Measurements from ENCODE around the gene TMPRSS11E. TPM values are rescaled to one million over a fixed set of nuclear protein-coding genes. Genes with fewer than 3 reads are reported as not detected.
A peak's percentile ranks its signal among the peaks of the same experiment; 100 is the strongest.
"Not testable (repeated sequence)": the region's sequence is repeated elsewhere in the genome, so short reads cannot be mapped to it uniquely, and the experiment has no call there.

Gene TMPRSS11E
- total RNA-seq (under 1 TPM; 0.15 to 0.18 TPM), polyA plus RNA-seq (not detected)

- Mint-ChIP-seq H3K27me3 (peaks cover 1 to 3% of the 10 kb centered on the region in 2 donors), H3K4me1 (peaks cover 23 to 62% (median 36%) of the 10 kb centered on the region in 3 donors), H3K36me3 (peaks cover 0 to 12% (median 0%) of the 10 kb centered on the region in 3 donors), H3K27ac (peak within 1 kb of the TSS in 1 of 8 donors; percentile 21), H3K9me3 (no peaks in the 10 kb centered on the region), H3K4me3 (no peak within 1 kb of the TSS)
- Histone ChIP-seq H3K4me3 (ENCODE audit: low read length) (no peak within 1 kb of the TSS), H3K27me3 (ENCODE audit: insufficient read depth, low read length, poor library complexity, severe bottlenecking) (no peaks in the 10 kb centered on the region), H3K27ac (ENCODE audit: low read depth, low read length) (no peak within 1 kb of the TSS), H3K4me1 (ENCODE audit: insufficient read depth, low read length) (peaks cover 1% of the 10 kb centered on the region), H3K9me3 (ENCODE audit: low read length) (no peaks in the 10 kb centered on the region), H3K36me3 (ENCODE audit: insufficient read depth, low read length) (no peaks in the 10 kb centered on the region)
- POLR2A ChIA-PET, result no interaction called here
- no peak for DNase-seq
- CTCF ChIA-PET, result no interaction called here
Observed at GRCh38 chr4:68447201-68447600, at the start of gene TMPRSS11E. Gene TMPRSS11E (plus strand): TSS chr4:68447463. CDS start chr4:68447513, 50 bp downstream.

GRCh38 chr4:68399306-68399705, 48.0 kb upstream of the TMPRSS11E start:
- H3K9me3 ChIP-seq (ENCODE audit: low read length), result no peaks in the 10 kb centered on the region
- no peaks in the 10 kb centered on the region for H3K4me1 ChIP-seq (ENCODE audit: insufficient read depth, low read length)
- H3K27me3 ChIP-seq (ENCODE audit: insufficient read depth, low read length, poor library complexity, severe bottlenecking), result no peaks in the 10 kb centered on the region
- no peak overlapping the region for H3K27ac ChIP-seq (ENCODE audit: low read depth, low read length)
- Mint-ChIP-seq H3K9me3 (no peaks in the 10 kb centered on the region), H3K27ac (no peak overlapping the region), H3K4me1 (peaks cover 0 to 3% (median 0%) of the 10 kb centered on the region in 3 donors), H3K4me3 (no peak overlapping the region), H3K27me3 (no peaks in the 10 kb centered on the region), H3K36me3 (no peaks in the 10 kb centered on the region)
- ChIA-PET POLR2A (no interaction called here), CTCF (no interaction called here)
- no peak for DNase-seq
- no peaks in the 10 kb centered on the region for H3K36me3 ChIP-seq (ENCODE audit: insufficient read depth, low read length)
- H3K4me3 ChIP-seq (ENCODE audit: low read length), result no peak overlapping the region

GRCh38 chr4:68401231-68401630, 46.0 kb upstream of the TMPRSS11E start:
- H3K27me3 ChIP-seq (ENCODE audit: insufficient read depth, low read length, poor library complexity, severe bottlenecking), result no peaks in the 10 kb centered on the region
- H3K27ac Mint-ChIP-seq, result no peak overlapping the region
- H3K36me3 Mint-ChIP-seq, result no peaks in the 10 kb centered on the region

DNA sequence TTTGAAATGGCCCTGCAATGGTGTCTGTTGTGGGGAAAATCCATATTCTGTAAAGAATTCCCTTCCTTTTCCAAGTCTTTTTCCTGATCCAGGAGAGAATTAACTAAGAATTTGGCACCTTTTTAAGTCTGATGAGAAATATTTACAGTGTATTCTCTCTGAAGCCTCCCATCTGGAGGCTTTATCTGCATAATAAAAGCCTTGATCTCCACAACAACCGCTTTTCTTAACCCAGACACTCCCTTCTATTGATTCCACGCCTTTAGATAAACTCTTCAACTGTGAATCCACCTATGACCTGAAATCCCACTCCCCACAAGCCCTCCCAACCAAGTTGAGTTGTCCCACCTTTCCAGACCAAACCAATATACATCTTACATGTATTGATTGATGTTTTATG, 43.1 kb upstream of the TMPRSS11E start:
- Mint-ChIP-seq H3K4me1 (no peaks in the 10 kb centered on the region), H3K27me3 (peaks cover 0 to 2% of the 10 kb centered on the region in 2 donors), H3K27ac (peak overlapping the region in 1 of 8 donors; percentile 38), H3K4me3 (no peak overlapping the region), H3K36me3 (no peaks in the 10 kb centered on the region), H3K9me3 (no peaks in the 10 kb centered on the region)
- H3K4me3 ChIP-seq (ENCODE audit: low read length), result no peak overlapping the region
- H3K27me3 ChIP-seq (ENCODE audit: insufficient read depth, low read length, poor library complexity, severe bottlenecking), result no peaks in the 10 kb centered on the region
- no peaks in the 10 kb centered on the region for H3K36me3 ChIP-seq (ENCODE audit: insufficient read depth, low read length)
- H3K9me3 ChIP-seq (ENCODE audit: low read length), result no peaks in the 10 kb centered on the region
- H3K4me1 ChIP-seq (ENCODE audit: insufficient read depth, low read length), result no peaks in the 10 kb centered on the region
- ChIA-PET CTCF (no interaction called here), POLR2A (no interaction called here)
- H3K27ac ChIP-seq (ENCODE audit: low read depth, low read length), result no peak overlapping the region
- no peak for DNase-seq

More at GRCh38 chr4:68401231-68401630, 46.0 kb upstream of the TMPRSS11E start:
- POLR2A ChIA-PET, result no interaction called here
- no peaks in the 10 kb centered on the region for H3K4me1 ChIP-seq (ENCODE audit: insufficient read depth, low read length)
- Mint-ChIP-seq H3K9me3 (no peaks in the 10 kb centered on the region), H3K27me3 (no peaks in the 10 kb centered on the region), H3K4me3 (no peak overlapping the region), H3K4me1 (no peaks in the 10 kb centered on the region)
- no peak overlapping the region for H3K27ac ChIP-seq (ENCODE audit: low read depth, low read length)
- no peaks in the 10 kb centered on the region for H3K36me3 ChIP-seq (ENCODE audit: insufficient read depth, low read length)
- CTCF ChIA-PET, result no interaction called here
- no peaks in the 10 kb centered on the region for H3K9me3 ChIP-seq (ENCODE audit: low read length)
- H3K4me3 ChIP-seq (ENCODE audit: low read length), result no peak overlapping the region
- DNase-seq, result no peak

DNA sequence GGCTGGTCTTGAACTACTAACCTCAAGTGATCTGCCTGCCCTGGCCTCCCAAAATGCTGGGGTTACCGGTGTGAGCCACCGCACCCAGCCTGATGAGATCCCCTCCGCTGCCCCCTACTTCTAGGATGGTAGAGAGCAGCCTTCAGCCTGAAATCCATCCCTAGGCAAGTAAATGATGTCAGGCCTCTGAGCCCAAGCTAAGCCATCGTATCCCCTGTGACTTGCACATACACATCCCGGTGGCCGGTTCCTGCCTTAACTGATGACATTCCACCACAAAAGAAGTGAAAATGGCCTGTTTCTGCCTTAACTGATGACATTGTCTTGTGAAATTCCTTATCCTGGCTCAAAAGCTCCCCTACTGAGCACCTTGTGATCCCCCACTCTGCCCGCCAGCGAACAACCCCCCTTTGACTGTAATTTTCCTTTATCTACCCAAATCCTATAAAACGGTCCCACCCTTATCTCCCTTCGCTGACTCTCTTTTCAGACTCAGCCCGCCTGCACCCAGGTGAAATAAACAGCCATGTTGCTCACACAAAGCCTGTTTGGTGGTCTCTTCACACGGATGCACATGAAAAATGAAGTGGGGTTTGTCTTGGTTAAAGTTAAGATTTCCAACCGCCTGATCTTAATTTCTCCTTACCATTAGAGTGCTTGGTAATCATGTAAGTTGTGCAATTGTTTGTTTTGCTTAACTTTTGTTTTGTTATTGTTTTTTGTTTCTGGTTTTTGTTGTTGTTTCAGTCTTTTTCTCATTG, 41.4 kb upstream of the TMPRSS11E start:
- H3K4me3 ChIP-seq (ENCODE audit: low read length); H3K36me3 Mint-ChIP-seq; H3K4me3 Mint-ChIP-seq; H3K4me1 ChIP-seq (ENCODE audit: insufficient read depth, low read length); CTCF ChIA-PET; DNase-seq; H3K9me3 Mint-ChIP-seq; POLR2A ChIA-PET; H3K27me3 Mint-ChIP-seq; H3K27ac Mint-ChIP-seq; H3K27me3 ChIP-seq (ENCODE audit: insufficient read depth, low read length, poor library complexity, severe bottlenecking); H3K27ac ChIP-seq (ENCODE audit: low read depth, low read length); H3K4me1 Mint-ChIP-seq; H3K36me3 ChIP-seq (ENCODE audit: insufficient read depth, low read length); H3K9me3 ChIP-seq (ENCODE audit: low read length): not testable (repeated sequence)

DNA sequence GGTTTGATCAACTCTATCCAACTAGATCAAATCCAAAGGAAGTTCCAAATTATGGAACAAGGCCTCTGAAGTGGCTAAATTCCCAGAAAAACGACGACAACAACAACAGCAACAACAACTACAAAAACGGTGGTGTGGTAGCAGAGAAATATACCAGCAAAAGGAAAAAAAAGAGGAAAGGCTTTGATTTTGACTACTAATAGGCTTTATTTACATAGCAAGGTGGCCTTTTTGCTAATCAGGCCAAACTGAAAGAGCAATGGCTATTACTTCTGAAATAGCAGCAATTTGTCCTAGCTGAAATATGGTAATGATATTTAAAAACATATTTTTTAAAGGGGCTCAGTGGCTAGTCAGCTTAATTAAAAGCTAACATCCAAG, 40.8 kb upstream of the TMPRSS11E start:
- Histone ChIP-seq H3K4me3 (ENCODE audit: low read length) (no peak overlapping the region), H3K27me3 (ENCODE audit: insufficient read depth, low read length, poor library complexity, severe bottlenecking) (no peaks in the 10 kb centered on the region), H3K36me3 (ENCODE audit: insufficient read depth, low read length) (no peaks in the 10 kb centered on the region), H3K9me3 (ENCODE audit: low read length) (no peaks in the 10 kb centered on the region), H3K4me1 (ENCODE audit: insufficient read depth, low read length) (no peaks in the 10 kb centered on the region), H3K27ac (ENCODE audit: low read depth, low read length) (no peak overlapping the region)
- Mint-ChIP-seq H3K27ac (no peak overlapping the region), H3K4me1 (no peaks in the 10 kb centered on the region), H3K36me3 (peaks cover 0 to 2% (median 0%) of the 10 kb centered on the region in 3 donors), H3K9me3 (no peaks in the 10 kb centered on the region), H3K27me3 (peaks cover 0 to 3% of the 10 kb centered on the region in 2 donors), H3K4me3 (no peak overlapping the region)
- no peak for DNase-seq
- ChIA-PET CTCF (no interaction called here), POLR2A (no interaction called here)

- H3K27ac ChIP-seq (ENCODE audit: low read depth, low read length); H3K4me1 Mint-ChIP-seq; POLR2A ChIA-PET; H3K4me3 Mint-ChIP-seq; H3K27me3 ChIP-seq (ENCODE audit: insufficient read depth, low read length, poor library complexity, severe bottlenecking); H3K4me3 ChIP-seq (ENCODE audit: low read length); DNase-seq; H3K36me3 ChIP-seq (ENCODE audit: insufficient read depth, low read length); H3K36me3 Mint-ChIP-seq; H3K9me3 Mint-ChIP-seq; H3K9me3 ChIP-seq (ENCODE audit: low read length); H3K4me1 ChIP-seq (ENCODE audit: insufficient read depth, low read length); H3K27me3 Mint-ChIP-seq; H3K27ac Mint-ChIP-seq; CTCF ChIA-PET: not testable (repeated sequence)
Observed at GRCh38 chr4:68407015-68407867, 40.0 kb upstream of the TMPRSS11E start.

DNA sequence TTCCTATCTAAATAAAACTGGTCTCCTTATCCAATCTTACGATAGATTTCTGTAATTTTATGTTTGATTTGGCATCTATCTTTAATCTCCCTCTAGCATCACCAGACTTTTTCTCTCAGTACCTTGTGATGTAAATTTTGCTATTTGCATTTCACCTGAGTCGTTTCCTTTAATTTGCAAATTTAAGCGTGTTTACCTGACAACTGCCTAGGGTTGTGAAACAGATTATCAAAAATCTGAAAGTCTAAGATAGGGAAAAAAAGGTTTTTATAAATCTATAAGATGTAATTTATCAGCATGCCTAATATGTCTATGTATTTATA, 39.4 kb upstream of the TMPRSS11E start:
- POLR2A ChIA-PET, result no interaction called here
- Mint-ChIP-seq H3K9me3 (no peaks in the 10 kb centered on the region), H3K4me3 (no peak overlapping the region), H3K36me3 (peaks cover 0 to 2% (median 0%) of the 10 kb centered on the region in 3 donors), H3K4me1 (no peaks in the 10 kb centered on the region), H3K27me3 (peaks cover 0 to 3% of the 10 kb centered on the region in 2 donors), H3K27ac (no peak overlapping the region)
- H3K27ac ChIP-seq (ENCODE audit: low read depth, low read length), result no peak overlapping the region
- H3K27me3 ChIP-seq (ENCODE audit: insufficient read depth, low read length, poor library complexity, severe bottlenecking), result no peaks in the 10 kb centered on the region
- H3K4me1 ChIP-seq (ENCODE audit: insufficient read depth, low read length), result no peaks in the 10 kb centered on the region
- DNase-seq, result no peak
- H3K9me3 ChIP-seq (ENCODE audit: low read length), result no peaks in the 10 kb centered on the region
- CTCF ChIA-PET, result no interaction called here
- no peak overlapping the region for H3K4me3 ChIP-seq (ENCODE audit: low read length)
- H3K36me3 ChIP-seq (ENCODE audit: insufficient read depth, low read length), result no peaks in the 10 kb centered on the region
